GM18867 (cell line): ENCODE results near the gene HEBP2.

Experiments used
- ATAC-seq: cut with Tn5 transposase; IDR thresholded peaks from one replicate; pipeline ENCODE4 v1.9.1; 2021; ENCODE audit warnings: mild to moderate bottlenecking, moderate library complexity; ENCODE audit not compliant: unreplicated experiment

The HEBP2 gene

GRCh38 chr6:138397128-138398122 lies 6.6 kb upstream of the HEBP2 start:
- no peak for ATAC-seq

DNA sequence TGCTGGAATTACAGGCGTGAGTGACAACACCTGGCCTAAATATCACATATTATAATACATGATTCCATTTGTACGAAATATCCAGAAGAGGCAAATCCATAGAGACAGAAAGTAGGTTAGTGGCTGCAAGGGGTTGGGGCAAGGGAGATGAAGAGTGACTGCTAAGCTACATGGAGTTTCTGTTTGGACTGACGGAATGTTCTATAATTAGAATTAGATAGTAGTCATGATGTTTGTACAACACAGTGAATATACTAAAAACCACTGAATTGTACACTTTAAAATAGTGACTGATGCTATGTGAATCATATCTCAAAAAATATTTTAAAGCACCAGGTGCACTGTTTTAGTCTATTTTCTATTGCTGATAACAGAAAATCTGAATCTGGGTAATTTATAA lies 3.7 kb upstream of the HEBP2 start:
- ATAC-seq: no peak

DNA sequence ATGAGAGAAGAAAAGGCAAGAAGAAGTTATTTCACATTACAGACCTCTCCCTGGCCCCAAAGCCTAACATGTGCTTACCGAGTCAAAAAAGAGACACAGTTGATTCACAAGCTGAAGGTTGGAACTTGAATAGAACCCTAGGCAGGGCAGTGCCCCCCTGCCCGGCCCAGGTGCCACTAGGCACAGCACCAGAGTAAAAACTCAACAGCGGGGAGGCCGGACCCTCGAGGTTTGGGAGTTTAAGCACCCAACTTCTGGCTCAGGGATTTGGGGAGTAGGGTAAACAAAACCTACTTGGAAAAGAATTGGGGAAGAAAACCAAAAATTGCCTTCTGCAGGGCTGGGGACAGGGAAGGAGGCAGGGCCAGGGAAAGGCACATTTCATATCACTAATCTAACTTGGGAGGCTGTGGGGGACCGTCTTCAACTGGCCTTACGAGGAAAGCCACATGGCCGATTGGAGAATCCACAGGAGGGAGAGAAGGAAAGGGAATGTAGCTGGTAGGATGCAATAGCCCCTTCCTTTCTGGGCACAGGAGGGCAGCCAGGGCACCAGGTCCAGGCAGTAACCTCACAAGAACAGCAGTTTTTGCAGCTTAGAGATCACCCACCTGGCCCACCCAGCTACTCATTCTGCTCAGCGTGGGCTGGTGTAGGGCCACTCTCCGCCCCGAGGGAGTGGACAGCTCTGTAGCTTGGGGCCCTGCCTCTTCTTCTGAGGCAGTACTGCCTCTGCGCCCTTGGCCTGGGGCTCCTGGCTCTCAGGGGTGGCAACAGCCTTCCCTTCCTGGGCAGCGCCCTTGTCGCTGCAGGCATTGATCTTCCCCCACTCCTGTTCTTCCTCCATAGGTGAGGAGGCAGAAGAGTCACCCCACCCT lies 1.8 kb upstream of the HEBP2 start:
- ATAC-seq: no peak

DNA sequence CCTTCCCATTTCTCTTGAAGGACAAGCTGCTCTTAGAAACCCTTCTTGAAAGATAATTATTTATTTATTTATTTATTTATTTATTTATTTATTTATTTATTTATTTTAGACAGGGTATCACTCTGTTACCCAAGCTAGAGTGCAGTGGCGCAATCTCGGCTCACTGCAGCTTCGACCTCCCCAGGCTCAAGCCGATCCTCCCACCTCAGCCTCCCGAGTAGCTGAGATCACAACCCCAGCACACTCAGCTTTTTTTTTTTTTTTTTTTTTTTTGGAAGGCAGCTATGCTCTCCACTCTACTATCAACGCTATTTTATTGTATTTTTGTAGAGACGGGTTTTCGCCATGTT lies 1.2 kb upstream of the HEBP2 start:
- ATAC-seq: no peak

GRCh38 chr6:138403324-138403800 lies 661 bp upstream of the HEBP2 start:
- peak; percentile 5 for ATAC-seq

GRCh38 chr6:138404666-138405337 lies 779 bp downstream of the HEBP2 start:
- no peak for ATAC-seq

DNA sequence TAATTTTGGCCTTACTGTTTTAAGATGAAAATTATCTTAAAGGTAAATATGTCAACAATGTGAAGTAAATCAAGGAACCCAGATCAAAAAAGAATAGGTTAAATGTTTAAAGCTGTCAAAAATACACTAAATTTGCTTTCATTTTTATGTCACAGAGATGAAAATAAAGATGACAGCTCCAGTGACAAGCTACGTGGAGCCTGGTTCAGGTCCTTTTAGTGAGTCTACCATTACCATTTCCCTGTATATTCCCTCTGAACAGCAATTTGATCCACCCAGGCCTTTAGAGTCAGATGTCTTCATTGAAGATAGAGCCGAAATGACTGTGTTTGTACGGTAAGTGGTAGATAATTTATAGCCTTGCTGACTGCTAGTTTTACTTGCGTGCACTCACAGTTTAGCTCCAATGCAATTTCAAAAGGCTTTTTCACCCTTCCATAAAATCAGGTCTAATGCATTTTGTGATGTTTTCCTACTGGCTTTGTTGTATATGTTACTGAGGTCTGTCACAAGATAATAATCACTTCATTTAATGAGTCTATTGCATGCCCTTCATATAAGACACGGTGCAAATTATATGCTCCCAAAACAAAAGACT lies 1.9 kb downstream of the HEBP2 start:
- no peak for ATAC-seq

- ATAC-seq: no peak
Observed at GRCh38 chr6:138406443-138406842, 2.4 kb downstream of the HEBP2 start.

DNA sequence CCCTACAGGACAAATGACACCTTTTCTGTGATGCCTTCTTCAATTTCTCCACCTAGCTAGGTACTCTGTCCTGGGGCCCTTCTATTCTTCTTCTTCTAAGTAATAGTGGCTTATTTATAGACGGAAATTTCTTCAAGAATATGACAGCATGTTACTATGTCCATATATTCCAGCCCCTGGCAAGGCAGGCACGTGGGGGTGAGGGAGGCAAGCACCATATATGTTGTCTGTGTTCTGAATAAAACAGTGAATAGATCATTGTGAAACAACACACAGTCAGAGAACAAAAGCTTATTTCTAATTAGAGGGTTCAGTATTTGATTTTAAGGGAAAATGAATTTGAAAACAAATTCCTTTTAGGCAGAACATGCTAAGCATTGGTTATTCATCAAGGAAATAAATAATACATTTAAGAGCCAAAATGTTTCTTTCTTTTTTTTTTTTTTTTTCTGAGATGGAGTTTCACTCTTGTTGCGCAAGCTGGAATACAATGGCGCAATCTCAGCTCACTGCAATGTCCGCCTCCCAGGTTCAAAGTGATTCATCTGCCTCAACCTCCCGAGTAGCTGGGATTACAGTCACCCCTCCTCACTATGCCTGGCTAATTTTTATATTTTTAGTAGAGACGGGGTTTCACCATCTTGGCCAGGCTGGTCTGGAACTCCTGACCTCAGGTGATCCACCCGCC lies 6.2 kb downstream of the HEBP2 start:
- ATAC-seq: no peak

- no peak for ATAC-seq
Observed at GRCh38 chr6:138410972-138411880, 7.2 kb downstream of the HEBP2 start.

- no peak for ATAC-seq
Observed at GRCh38 chr6:138415125-138415524, 11.1 kb downstream of the HEBP2 start.

- no peak for ATAC-seq
Observed at GRCh38 chr6:138416206-138416605, 12.2 kb downstream of the HEBP2 start.

- ATAC-seq: no peak
Observed at GRCh38 chr6:138417493-138418117, 13.6 kb downstream of the HEBP2 start.

- ATAC-seq: no peak
Observed at GRCh38 chr6:138418118-138418742, 14.2 kb downstream of the HEBP2 start.

DNA sequence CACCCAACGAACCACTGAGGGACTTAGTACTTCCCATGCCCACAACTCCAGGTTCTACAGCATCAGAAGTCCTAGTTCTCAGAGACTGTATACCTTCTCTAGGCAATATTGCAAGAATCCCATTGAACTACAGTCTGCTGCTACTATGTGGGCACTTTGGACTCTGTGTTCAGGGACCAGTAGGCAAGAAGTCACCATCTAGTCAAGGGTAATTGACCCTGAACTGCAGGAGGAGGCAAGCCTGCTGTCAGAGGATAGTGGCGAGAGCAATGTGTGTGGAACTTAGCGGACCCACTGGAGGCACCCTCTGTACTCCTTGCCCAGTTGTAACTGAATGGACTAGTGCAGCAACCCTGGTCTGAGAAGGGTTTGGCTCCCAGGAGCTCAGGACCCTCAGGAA lies 15.7 kb downstream of the HEBP2 start:
- no peak for ATAC-seq

DNA sequence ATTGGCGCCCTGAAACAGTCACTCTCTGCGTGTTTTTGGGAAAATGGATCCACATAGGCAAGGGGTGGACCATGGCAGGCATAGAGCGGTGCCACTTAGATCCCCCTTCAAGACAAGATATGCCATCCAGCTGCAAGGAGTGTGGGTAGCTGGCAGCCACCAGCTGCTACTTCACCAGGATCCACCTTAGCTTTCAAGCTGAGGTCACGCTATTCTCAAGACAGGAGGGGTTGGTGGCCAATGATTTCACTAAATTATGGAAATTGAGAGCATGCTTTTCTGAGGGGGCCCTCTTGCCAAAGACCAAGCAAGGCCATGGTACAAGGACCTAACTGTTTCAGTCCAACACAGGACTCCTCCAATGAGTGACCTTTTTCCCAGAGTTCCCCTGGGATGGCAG lies 16.3 kb downstream of the HEBP2 start:
- no peak for ATAC-seq

- no peak for ATAC-seq
Observed at GRCh38 chr6:138421089-138421488, 17.1 kb downstream of the HEBP2 start.

GRCh38 chr6:138421608-138422007 lies 17.6 kb downstream of the HEBP2 start:
- ATAC-seq: no peak
